GM23338 (cell line): ENCODE results near the gene PDE4C. TPM values are rescaled to one million over a fixed set of nuclear protein-coding genes. Genes with fewer than 3 reads are reported as not detected.

Experiments
- ATAC-seq: fragments of 200-7000 bp; cut with Tn5 transposase; 3 replicates; pipeline ENCODE4 v1.9.1; 2020
- DNase-seq: peaks from one replicate; pipeline ENCODE4 v3.0.0-alpha.2; 2015; ENCODE audit warnings: low spot score
- H2AFZ ChIP-seq: fragments of 200-600 bp; sonication (generic); 2 replicates; pipeline ENCODE4 v1.8.0; 2016; ENCODE audit warnings: antibody characterized with exemption, mild to moderate bottlenecking, moderate library complexity
- H3F3A ChIP-seq: fragments of 200-600 bp; sonication (generic); replicated peaks from 2 replicates; pipeline ENCODE4 v1.8.0; 2017; ENCODE audit warnings: antibody characterized with exemption, mixed run types, low read depth
- H3K27ac ChIP-seq: fragments of 200-600 bp; sonication (generic); 2 replicates; pipeline ENCODE4 v1.6.1; 2016; ENCODE audit warnings: low read depth
- H3K27me3 ChIP-seq: fragments of 200-600 bp; sonication (generic); 2 replicates; pipeline ENCODE4 v1.8.0; 2016; ENCODE audit warnings: mild to moderate bottlenecking, mixed run types, moderate library complexity; ENCODE audit not compliant: insufficient read depth
- H3K36me3 ChIP-seq: fragments of 200-600 bp; sonication (generic); 2 replicates; pipeline ENCODE4 v1.8.0; 2016; ENCODE audit warnings: mild to moderate bottlenecking; ENCODE audit not compliant: insufficient read depth
- H3K4me1 ChIP-seq: fragments of 200-600 bp; sonication (generic); 2 replicates; pipeline ENCODE4 v1.8.0; 2016; ENCODE audit warnings: mild to moderate bottlenecking, moderate library complexity; ENCODE audit not compliant: insufficient read depth
- H3K4me2 ChIP-seq: fragments of 200-600 bp; sonication (generic); 2 replicates; pipeline ENCODE4 v1.7.1; 2017; ENCODE audit warnings: mixed run types
- H3K4me3 ChIP-seq: fragments of 200-600 bp; sonication (generic); 2 replicates; pipeline ENCODE4 v1.6.1; 2016; ENCODE audit warnings: mixed run types
- H3K79me2 ChIP-seq: fragments of 200-600 bp; sonication (generic); replicated peaks from 2 replicates; pipeline ENCODE4 v1.8.0; 2017; ENCODE audit warnings: mild to moderate bottlenecking; ENCODE audit not compliant: insufficient read depth
- H3K9me2 ChIP-seq: fragments of 200-600 bp; sonication (generic); 2 replicates; pipeline ENCODE4 v1.8.0; 2017; ENCODE audit not compliant: insufficient read depth
- H4K20me1 ChIP-seq: fragments of 200-600 bp; sonication (generic); replicated peaks from 2 replicates; pipeline ENCODE4 v1.8.0; 2017; ENCODE audit warnings: mild to moderate bottlenecking; ENCODE audit not compliant: insufficient read depth
- H3K27ac Mint-ChIP-seq: 2 replicates; pipeline ENCODE4 v1.8.0; 2020; ENCODE audit warnings: inconsistent platforms, mild to moderate bottlenecking, moderate library complexity, mixed read lengths
- H3K27me3 Mint-ChIP-seq: 3 replicates; pipeline ENCODE4 v1.8.0; 2022; ENCODE audit warnings: low read depth, mild to moderate bottlenecking, moderate library complexity, mixed read lengths, inconsistent platforms; ENCODE audit not compliant: insufficient read depth, poor library complexity
- H3K36me3 Mint-ChIP-seq: 3 replicates; pipeline ENCODE4 v1.8.0; 2021; ENCODE audit warnings: low read depth, mild to moderate bottlenecking, inconsistent platforms, moderate library complexity, mixed read lengths
- H3K4me1 Mint-ChIP-seq: 3 replicates; pipeline ENCODE4 v1.8.0; 2020; ENCODE audit warnings: mild to moderate bottlenecking, inconsistent platforms, mixed read lengths
- H3K4me3 Mint-ChIP-seq: 3 replicates; pipeline ENCODE4 v1.8.0; 2021; ENCODE audit warnings: moderate library complexity, mild to moderate bottlenecking, inconsistent platforms, mixed read lengths
- H3K9me3 Mint-ChIP-seq: 3 replicates; pipeline ENCODE4 v1.8.0; 2020; ENCODE audit warnings: moderate library complexity, mild to moderate bottlenecking, inconsistent platforms, mixed read lengths
- CREB1 ChIP-seq: fragments of 250-450 bp; sonication (Bioruptor Pico); IDR thresholded peaks from 2 replicates; pipeline ENCODE4 v1.5.0; 2020; ENCODE audit warnings: low read depth, mild to moderate bottlenecking, moderate library complexity
- CTCF ChIP-seq, 2 experiments: fragments of 200-600 bp in 1 of 2; sonication (generic) in 1 of 2; conservative IDR thresholded peaks; 2 replicates each; pipeline versions ENCODE4 v1.5.1 to v1.6.1; 2016 to 2017; ENCODE audit warnings: antibody characterized with exemption in 2 of 2, low read depth in 2 of 2, mild to moderate bottlenecking in 2 of 2, moderate library complexity in 1 of 2
- ETS1 ChIP-seq: IDR thresholded peaks from 2 replicates; pipeline ENCODE4 v1.6.1; 2016; ENCODE audit warnings: antibody characterized with exemption
- EZH2 ChIP-seq: fragments of 200-600 bp; sonication (generic); IDR thresholded peaks from one replicate; pipeline ENCODE4 v1.8.0; 2017; ENCODE audit warnings: antibody characterized with exemption, mild to moderate bottlenecking, low read depth; ENCODE audit not compliant: unreplicated experiment
- EZH2phosphoT487 ChIP-seq: fragments of 200-600 bp; sonication (generic); IDR thresholded peaks from one replicate; pipeline ENCODE4 v1.8.1; 2018; ENCODE audit warnings: antibody characterized with exemption; ENCODE audit not compliant: unreplicated experiment
- JUNB ChIP-seq: IDR thresholded peaks from one replicate; pipeline ENCODE4 v1.6.1; 2016; ENCODE audit warnings: antibody characterized with exemption; ENCODE audit not compliant: unreplicated experiment
- NANOG ChIP-seq: IDR thresholded peaks from 2 replicates; pipeline ENCODE4 v1.6.1; 2016; ENCODE audit warnings: antibody characterized with exemption, borderline replicate concordance
- POLR2AphosphoS5 ChIP-seq: IDR thresholded peaks from 2 replicates; pipeline ENCODE4 v1.6.1; 2016; ENCODE audit warnings: antibody characterized with exemption, low read depth
- REST ChIP-seq: IDR thresholded peaks from one replicate; pipeline ENCODE4 v1.6.1; 2018; ENCODE audit warnings: antibody characterized with exemption; ENCODE audit not compliant: unreplicated experiment
- STAT1 ChIP-seq: IDR thresholded peaks from one replicate; pipeline ENCODE4 v1.6.1; 2016; ENCODE audit warnings: antibody characterized with exemption; ENCODE audit not compliant: unreplicated experiment
- ZNF114 ChIP-seq: fragments of 250-450 bp; sonication (Bioruptor Pico); IDR thresholded peaks from 2 replicates; pipeline ENCODE4 v1.5.0; 2020; ENCODE audit warnings: mild to moderate bottlenecking, moderate library complexity
- ZNF331 ChIP-seq: fragments of 250-450 bp; sonication (Bioruptor Pico); IDR thresholded peaks from 2 replicates; pipeline ENCODE4 v1.5.0; 2020; ENCODE audit warnings: low read depth, mild to moderate bottlenecking, moderate library complexity
- polyA plus RNA-seq: library from polyadenylated mRNA; unstranded; fragments of >200 nt; fragmentation: Nextera tagmentation; extraction: Ambion mirVana; gene quantifications from 2 replicates; pipeline ENCODE4 v1.2.1, GENCODE V29; 2016
- total RNA-seq: library from RNA; depleted of rRNA; stranded (reverse); fragments of >200 nt; shearing (Covaris generic); gene quantifications from 2 replicates; pipeline ENCODE4 v1.2.3, GENCODE V29; 2014

Gene PDE4C
- total and polyA plus RNA-seq, 2 experiments from 2014 or later: 1.6 to 3.6 TPM

- Mint-ChIP-seq H3K9me3 (peaks cover 9% of the 10 kb centered on the region; the same call in 1 of the 3 replicates), H3K4me3 (no peak overlapping the region), H3K27ac (no peak overlapping the region), H3K36me3 (peaks cover 5% of the 10 kb centered on the region; the same call in 1 of the 3 replicates), H3K27me3 (peaks cover 18% of the 10 kb centered on the region), H3K4me1 (no peaks in the 10 kb centered on the region)
- H3K9me2 ChIP-seq: peaks cover 6% of the 10 kb centered on the region; the same call in 1 of the 2 replicates
- TF ChIP-seq JUNB (no peak), NANOG (no peak), EZH2phosphoT487 (no peak), ZNF331 (CRISPR knock-in tag) (no peak), POLR2AphosphoS5 (no peak), ETS1 (no peak), CTCF (conservative IDR thresholded peaks at IDR 0.05; ENCODE audit: low read depth in 2 of 2) (no peak), ZNF114 (CRISPR knock-in tag) (no peak)
- H3F3A ChIP-seq: no peaks in the 10 kb centered on the region
- H3K36me3 ChIP-seq: no peaks in the 10 kb centered on the region
- no peak overlapping the region for H3K4me2 ChIP-seq
- H3K27ac ChIP-seq: no peak overlapping the region
- H4K20me1 ChIP-seq: no peaks in the 10 kb centered on the region
- H3K4me1 ChIP-seq: no peaks in the 10 kb centered on the region
- ATAC-seq: no peak
- H3K4me3 ChIP-seq: no peak overlapping the region
- no peaks in the 10 kb centered on the region for H3K27me3 ChIP-seq
- H3K79me2 ChIP-seq: no peaks in the 10 kb centered on the region
- H2AFZ ChIP-seq: no peak overlapping the region
- DNase-seq: no peak
Observed at GRCh38 chr19:18264971-18265540, 38.8 kb upstream of the PDE4C start.

GRCh38 chr19:18264137-18264854 is 38.1 kb upstream of the PDE4C start:
- H3K27ac ChIP-seq: no peak overlapping the region
- no peaks in the 10 kb centered on the region for H3F3A ChIP-seq
- Mint-ChIP-seq H3K4me3 (no peak overlapping the region), H3K27me3 (peaks cover 20% of the 10 kb centered on the region), H3K9me3 (peaks cover 9% of the 10 kb centered on the region; the same call in 1 of the 3 replicates), H3K36me3 (peaks cover 5% of the 10 kb centered on the region; the same call in 1 of the 3 replicates), H3K27ac (no peak overlapping the region), H3K4me1 (no peaks in the 10 kb centered on the region)
- DNase-seq: no peak
- no peaks in the 10 kb centered on the region for H4K20me1 ChIP-seq
- H3K9me2 ChIP-seq: peaks cover 6% of the 10 kb centered on the region; the same call in 1 of the 2 replicates
- no peak overlapping the region for H3K4me2 ChIP-seq
- H3K4me1 ChIP-seq: no peaks in the 10 kb centered on the region
- no peaks in the 10 kb centered on the region for H3K36me3 ChIP-seq
- no peaks in the 10 kb centered on the region for H3K27me3 ChIP-seq
- ATAC-seq: no peak
- no peaks in the 10 kb centered on the region for H3K79me2 ChIP-seq
- H3K4me3 ChIP-seq: no peak overlapping the region
- H2AFZ ChIP-seq: no peak overlapping the region
- TF ChIP-seq CREB1 (CRISPR knock-in tag): no peak
- no peak for TF ChIP-seq JUNB
- no peak for TF ChIP-seq STAT1
- no peak for TF ChIP-seq ZNF331 (CRISPR knock-in tag)
- TF ChIP-seq NANOG: no peak
- TF ChIP-seq CTCF (conservative IDR thresholded peaks at IDR 0.05; ENCODE audit: low read depth in 2 of 2): no peak
- no peak for TF ChIP-seq EZH2
- no peak for TF ChIP-seq POLR2AphosphoS5
- no peak for TF ChIP-seq REST
- no peak for TF ChIP-seq ZNF114 (CRISPR knock-in tag)
- no peak for TF ChIP-seq EZH2phosphoT487
- TF ChIP-seq ETS1: no peak
